HG03571 (cell line): ENCODE data around the gene LRP2.
"Not testable (repeated sequence)": the region's sequence is repeated elsewhere in the genome, so short reads cannot be mapped to it uniquely, and the experiment has no call there.

ENCODE experiments used
- ATAC-seq: cut with Tn5 transposase; IDR thresholded peaks from one replicate; pipeline ENCODE4 v1.9.1; 2021; ENCODE audit not compliant: unreplicated experiment

Gene LRP2

DNA sequence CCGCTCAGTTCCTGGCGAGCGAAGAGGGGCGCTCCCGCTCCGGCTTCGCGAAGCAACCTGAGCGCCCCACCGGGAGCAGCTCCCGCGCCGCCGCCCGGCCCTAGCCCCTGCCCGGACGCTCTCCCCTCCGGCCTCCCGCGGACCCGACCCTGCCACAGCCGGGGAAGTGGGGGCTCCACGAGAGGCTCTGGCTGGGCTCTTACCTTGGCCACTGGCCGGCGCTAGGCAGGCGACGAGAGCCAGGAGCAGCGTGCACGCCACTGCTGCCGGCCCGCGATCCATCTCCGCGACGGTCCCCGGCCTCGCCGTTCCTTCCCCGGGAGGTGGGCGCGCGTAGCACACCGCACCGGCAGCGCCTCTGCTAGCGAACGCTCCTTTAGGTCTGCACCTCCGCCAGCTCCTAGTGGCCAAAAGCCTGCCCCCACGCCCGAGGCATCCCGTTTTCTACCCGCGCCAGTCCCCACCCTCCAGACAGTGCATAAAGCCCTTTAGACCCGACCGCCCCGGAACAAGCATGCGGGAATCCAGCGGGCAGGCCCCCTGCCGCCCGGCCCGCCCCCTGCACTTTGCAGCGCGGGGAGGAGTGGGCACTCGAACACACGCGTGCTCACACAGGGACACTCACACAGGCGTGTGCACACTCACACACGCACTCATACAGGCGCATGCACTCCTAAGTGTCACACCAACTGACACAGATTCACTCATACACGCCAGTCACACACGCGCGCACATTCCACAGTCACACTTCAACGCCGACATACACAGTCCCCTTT, at the start of gene LRP2:
Gene LRP2, minus strand, starts transcription at position 417 of the 776 bp plus-strand sequence. Its CDS starts 135 bp downstream, at position 282.
- no peak for ATAC-seq

DNA sequence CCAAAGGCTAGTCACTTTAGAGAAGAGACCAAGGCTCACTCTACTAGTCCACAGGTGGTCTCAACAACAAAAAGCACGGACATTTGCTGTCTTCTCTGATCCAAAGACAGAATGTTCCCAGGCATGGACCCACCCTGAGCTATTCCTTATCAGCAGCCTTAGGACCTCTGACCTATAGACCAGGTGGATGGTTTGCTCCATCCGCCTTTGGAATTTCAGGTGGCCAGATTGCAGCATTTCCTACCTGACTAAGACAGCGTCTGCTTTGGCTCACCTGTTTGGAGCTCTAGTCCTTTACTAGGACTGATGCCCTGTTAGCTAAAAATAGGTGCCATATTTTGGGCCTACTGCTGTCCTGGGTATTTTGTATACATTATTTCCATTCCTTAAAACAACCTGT, 44.6 kb upstream of the LRP2 start:
- no peak for ATAC-seq

DNA sequence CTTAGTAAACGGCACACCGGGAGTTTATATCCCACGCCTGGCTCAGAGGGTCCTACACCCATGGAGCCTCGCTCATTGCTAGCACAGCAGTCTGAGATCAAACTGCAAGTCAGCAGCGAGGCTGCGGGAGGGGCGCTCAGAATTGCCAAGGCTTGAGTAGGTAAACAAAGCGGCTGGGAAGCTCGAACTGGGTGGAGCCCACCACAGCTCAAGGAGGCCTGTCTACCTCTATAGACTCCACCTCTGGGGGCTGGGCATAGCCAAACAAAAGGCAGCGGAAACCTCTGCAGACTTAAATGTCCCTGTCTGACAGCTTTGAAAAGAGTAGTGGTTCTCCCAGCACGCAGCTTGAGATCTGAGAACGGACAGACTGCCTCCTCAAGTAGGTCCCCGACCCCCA, 37.2 kb upstream of the LRP2 start:
- ATAC-seq, result not testable (repeated sequence)

DNA sequence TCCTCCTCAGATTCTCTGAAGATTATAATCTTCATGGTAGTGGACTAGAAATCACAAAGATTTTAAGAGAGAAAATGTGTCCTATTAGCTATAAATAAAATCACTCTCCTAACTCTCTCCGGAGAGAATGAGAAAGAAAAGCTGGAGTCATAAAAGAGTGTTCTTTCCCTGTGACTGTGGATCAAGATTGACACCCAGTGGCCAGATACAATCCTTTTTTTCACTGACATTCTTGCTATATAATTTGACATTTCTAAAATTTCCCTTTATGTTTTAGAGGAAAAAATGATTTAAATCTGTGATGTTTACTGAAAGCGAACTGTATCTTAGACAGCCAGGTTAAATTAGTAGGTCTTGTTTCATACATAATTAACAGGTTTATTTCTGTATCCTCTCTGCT, 35.4 kb upstream of the LRP2 start:
- no peak for ATAC-seq

GRCh38 chr2:169395821-169396374, 33.6 kb upstream of the LRP2 start:
- no peak for ATAC-seq

DNA sequence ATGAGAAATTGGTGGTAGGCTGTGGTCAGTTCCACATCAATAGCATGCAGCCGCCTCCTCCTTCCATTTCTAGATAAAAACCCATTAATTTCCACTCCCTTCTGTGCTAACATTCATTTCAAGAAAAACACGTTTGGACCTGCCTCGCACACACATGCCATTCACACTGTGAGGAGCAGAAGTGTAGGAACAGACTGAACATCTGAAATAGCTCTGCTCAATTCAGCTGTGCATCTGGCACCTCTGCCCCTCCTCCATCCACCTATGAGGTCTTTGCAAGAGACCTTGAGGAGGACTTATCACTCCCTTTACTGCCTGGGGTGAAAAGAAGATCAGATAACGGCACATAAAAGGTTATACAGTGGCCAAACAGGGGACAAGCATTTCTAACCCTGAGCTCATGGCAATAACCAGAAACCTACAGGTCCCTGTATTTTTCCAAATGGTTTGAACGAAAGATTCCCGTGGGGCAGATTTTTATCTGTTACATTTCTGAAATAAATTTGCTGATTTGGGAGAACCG, 30.8 kb upstream of the LRP2 start:
- no peak for ATAC-seq

GRCh38 chr2:169391236-169391635, 28.9 kb upstream of the LRP2 start:
- no peak for ATAC-seq

DNA sequence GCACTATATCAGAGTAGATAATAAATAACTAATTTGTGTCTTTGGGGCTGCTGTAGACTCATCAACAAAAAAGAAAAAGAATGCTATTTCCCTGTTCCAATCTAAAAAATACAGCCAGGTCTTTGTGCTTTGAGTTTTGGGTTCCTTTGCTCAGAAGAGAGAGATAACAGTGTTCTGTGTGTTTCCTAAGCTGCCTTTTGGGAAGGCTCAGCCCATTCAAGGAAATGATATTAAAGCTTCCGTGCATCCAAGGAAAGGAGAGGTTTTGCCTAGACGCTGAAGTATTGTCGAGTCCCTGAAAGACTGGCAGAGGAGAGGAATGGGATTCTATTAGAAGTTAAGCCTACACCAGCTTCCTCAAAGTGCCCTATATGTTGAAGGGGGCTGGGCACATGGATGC, 25.8 kb upstream of the LRP2 start:
- ATAC-seq, result no peak

- ATAC-seq, result no peak
Observed at GRCh38 chr2:169386722-169387121, 24.4 kb upstream of the LRP2 start.

DNA sequence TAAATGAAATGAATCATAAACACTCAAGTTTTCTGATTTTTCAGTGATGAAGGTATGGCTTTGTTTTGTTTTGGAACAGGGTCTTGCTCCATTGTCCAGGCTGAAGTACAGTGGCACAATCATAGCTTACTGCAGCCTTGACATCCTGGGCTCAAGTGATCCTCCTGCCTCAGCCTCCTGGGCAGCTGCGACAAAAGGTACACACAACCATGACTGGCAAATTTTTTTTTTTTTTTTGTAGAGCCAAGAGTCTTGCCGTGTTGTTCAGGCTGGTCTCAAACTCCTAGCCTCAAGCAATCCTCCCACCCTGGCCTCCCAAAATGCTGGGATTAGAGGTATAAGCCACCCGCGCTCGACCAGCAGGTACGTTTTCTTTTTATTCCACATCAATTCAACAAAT, 22.5 kb upstream of the LRP2 start:
- ATAC-seq, result no peak

DNA sequence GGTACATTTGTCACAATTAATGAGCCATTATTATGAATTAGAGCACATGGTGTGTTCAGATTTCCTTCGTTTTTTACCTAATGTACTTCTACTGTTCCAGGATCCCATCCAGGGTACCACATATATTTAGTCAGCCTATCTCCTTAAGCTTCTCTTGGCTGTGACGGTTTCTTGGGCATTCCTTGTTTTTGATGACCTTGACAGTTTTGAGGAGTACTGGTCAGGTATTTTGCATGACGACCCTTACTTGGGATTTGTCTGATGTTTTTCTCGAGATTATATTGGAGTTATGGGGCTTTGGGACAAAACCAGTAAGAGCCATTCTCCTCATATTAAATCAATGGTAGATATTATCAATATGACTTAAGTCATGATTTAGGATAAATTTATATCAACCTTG, 10.2 kb upstream of the LRP2 start:
- no peak for ATAC-seq

DNA sequence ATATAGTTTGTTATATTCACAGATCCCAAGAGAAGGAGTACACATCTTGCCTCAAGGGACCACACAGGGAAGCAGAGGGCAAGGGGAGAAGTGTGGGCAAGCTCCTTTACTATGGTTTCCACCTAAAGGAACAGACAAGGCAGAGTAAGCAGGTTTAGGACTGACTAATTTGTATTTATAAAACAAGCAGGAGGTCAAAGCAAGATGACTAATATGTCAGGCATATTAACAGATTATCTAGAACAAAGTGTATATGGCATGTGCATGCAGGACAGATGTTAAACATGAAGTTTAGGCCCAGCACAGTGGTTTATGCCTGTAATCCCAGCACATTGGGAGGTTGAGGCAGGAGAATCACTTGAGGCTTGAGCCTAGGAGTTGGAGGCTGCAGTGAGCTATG, 3.7 kb upstream of the LRP2 start:
- no peak for ATAC-seq

DNA sequence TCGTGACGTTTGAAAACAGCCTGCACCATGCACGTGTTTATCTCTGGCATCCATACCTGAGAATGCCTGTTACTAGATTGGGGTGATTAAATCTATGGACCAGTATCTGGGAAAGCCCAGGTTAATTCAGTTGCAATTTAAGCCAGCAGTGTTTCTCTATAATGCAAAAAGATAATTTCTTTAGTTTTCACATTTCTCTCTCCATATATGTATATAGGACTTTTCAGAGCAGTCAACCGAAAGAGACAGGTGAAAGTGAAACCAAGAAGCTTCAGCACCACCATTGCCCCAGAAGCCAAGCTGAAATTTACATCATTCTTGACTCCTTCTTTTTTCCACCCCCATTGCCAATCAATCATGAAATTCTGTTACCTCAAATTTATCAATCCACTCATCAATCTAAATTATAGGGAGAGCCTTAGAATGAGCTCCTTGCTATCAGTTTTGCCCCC, 2.7 kb upstream of the LRP2 start:
- peak; percentile 72 for ATAC-seq

DNA sequence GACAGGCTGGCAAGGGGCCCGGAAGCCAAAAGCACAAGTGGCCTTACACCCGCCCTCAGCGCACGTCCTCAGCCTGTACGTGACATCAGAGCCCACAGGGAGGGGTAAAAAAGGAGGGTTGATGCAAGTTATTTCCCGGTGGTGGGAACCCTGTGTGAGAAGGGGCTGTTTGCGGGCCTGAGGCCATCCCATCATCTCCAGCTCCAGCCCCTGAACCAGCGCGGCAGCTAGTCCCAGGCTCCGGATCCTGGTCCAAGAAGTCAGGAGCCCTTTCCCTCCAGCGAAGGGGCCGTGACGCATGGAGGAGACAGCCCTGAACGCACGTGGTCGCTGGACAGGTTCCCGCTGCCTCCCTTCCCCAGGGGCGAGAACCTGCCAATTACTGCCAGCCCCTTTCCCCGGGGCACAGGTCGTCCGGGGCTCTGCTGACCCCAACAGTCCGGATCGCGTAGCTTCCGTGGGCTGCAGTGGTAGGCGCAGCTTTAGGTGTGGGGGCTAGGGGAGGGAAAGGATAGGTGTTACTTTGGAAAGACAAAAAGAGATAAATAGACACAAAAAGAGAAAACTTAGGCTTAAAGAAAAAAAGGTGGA, 1.3 kb upstream of the LRP2 start:
- ATAC-seq, result no peak

DNA sequence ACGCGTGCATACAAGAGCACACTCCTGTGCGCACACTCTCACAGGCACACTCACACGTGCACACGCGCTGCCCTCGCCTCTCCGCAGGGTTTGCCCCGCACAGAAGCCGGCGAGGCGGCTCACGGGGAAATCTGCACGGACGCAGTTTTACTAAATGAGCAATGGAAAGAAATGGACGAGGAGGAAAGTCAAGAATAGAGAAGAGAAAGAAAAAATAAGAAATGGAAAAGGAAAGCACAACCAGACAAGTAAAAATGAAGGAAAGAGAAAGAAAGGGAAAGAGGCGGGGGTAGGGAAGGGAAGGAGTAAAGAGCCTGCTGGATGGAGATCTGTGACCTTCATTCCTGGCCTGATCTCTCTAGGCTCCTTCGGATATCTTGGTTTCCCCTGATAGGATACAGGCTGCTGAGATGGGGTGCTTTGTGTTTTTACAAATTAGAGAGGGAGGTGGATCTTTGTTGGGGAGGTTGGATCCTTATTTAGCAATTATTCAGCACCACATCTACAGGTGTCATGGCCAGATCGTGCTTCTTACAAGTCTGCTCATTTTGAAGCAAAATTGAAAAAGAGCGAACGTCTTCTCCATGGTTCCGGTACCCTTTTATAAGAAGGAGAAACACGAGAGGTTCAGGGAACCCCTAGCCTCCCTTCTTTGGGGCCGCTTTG, 693 bp upstream of the LRP2 start:
- no peak for ATAC-seq

DNA sequence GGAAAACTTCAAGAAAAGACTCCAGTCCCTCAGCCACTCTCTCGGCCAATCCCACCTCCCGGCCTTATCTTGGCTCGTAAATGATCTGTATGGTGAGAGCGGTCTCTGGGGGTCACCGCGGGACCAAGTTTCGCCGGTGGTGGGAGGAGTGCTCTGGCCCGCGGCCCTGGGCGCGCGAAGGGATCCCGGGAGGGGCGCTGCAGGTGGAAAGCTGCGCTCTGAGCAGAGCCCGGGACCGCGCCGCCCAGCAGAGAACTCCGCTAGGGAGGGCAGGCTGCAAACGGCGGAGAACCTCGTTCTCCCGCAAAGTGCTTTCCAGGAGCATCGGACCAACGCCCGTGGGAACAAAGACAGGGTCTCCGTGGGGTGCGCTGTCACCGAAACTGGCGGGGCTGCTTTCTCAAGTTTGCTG, 622 bp downstream of the LRP2 start:
- no peak for ATAC-seq

- no peak for ATAC-seq
Observed at GRCh38 chr2:169360984-169361705, 1.2 kb downstream of the LRP2 start.

- no peak for ATAC-seq
Observed at GRCh38 chr2:169358016-169358415, 4.3 kb downstream of the LRP2 start.

DNA sequence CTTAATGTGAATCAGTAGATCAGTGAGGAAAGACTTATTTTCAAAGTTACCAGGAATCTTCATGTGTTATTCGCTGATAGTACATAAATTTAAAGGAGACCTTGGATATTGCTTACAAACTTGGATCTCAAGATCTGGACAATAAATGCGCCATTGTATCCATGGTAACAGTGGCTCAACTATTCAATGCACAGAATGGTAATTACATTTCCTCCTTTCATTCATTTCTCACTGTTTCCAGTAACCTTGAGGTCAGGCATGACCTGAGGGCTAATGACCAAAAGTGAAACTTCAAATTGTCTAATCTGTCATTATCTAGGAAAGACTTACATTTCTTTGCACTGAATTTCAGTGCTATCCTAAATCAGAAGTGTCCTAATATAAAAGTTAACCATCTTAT, 8.1 kb downstream of the LRP2 start:
- no peak for ATAC-seq

DNA sequence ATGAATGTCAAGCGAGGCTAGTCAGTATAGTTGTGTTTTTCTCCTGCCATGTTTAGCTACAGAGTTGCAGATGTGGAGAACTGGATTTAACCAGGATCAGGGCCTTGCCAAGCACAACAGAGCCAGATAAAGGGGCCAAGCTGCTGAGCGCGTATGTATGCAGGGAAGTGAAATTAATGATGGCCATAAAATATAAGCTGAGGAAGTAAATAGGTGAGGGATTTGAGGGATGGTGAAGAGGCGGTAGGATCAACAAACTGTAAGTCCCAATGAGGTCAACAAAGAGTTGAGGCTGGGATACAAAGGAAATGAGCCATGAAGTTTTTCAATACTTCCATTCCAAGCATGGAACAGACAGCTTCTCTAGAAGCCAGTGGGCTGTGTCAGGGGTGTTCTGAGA, 10.6 kb downstream of the LRP2 start:
- no peak for ATAC-seq

- ATAC-seq, result no peak
Observed at GRCh38 chr2:169349535-169349934, 12.8 kb downstream of the LRP2 start.
